HepG2 (cell line): ENCODE results near the gene SERTM1.

Experiments
- CHD4 ChIP-seq: fragments of 200-600 bp; sonication (generic); IDR thresholded peaks from 2 replicates; pipeline ENCODE4 v1.7.0; 2017; ENCODE audit warnings: mild to moderate bottlenecking, low read length, borderline replicate concordance
- EZH2 ChIP-seq: conservative IDR thresholded peaks from 2 replicates; pipeline ENCODE4 v1.6.1; 2012; ENCODE audit warnings: mild to moderate bottlenecking, low read depth, low read length, moderate library complexity
- HDAC1 ChIP-seq: sonication (generic); formaldehyde crosslinking; IDR thresholded peaks from 2 replicates; pipeline ENCODE4 v1.5.1; 2020; ENCODE audit warnings: mild to moderate bottlenecking, missing genetic modification reagents
- IRF2 ChIP-seq: IDR thresholded peaks from 2 replicates; pipeline ENCODE4 v1.6.1; 2018; ENCODE audit warnings: missing genetic modification reagents, missing compliant biosample characterization
- MAFG ChIP-seq: sonication (generic); formaldehyde crosslinking; IDR thresholded peaks from 2 replicates; pipeline ENCODE4 v1.5.1; 2020; ENCODE audit warnings: mild to moderate bottlenecking, missing genetic modification reagents
- NR1H2 ChIP-seq: sonication (generic); formaldehyde crosslinking; IDR thresholded peaks from 2 replicates; pipeline ENCODE4 v1.8.1; 2022; ENCODE audit warnings: low read depth, missing genetic modification reagents, borderline replicate concordance
- POLR2A ChIP-seq, 2 experiments: IDR thresholded peaks; 2 replicates each; pipeline ENCODE4 v1.6.1; 2011; ENCODE audit warnings: low read depth in 2 of 2, low read length in 2 of 2, mild to moderate bottlenecking in 1 of 2, moderate library complexity in 1 of 2; ENCODE audit not compliant: insufficient read depth in 1 of 2
- SIN3B ChIP-seq: fragments of 150-350 bp; IDR thresholded peaks from 2 replicates; pipeline ENCODE4 v1.6.1; 2014; ENCODE audit warnings: low read length
- ZNF274 ChIP-seq: sonication (generic); formaldehyde crosslinking; IDR thresholded peaks from 2 replicates; pipeline ENCODE4 v1.5.1; 2020; ENCODE audit warnings: mild to moderate bottlenecking, missing genetic modification reagents
- TF ChIP-seq, protein P1 (sequence below): sonication (generic); formaldehyde crosslinking; conservative IDR thresholded peaks from 2 replicates; pipeline ENCODE4 v1.4.0; 2020; ENCODE audit warnings: missing genetic modification reagents
- TF ChIP-seq, protein P2 (sequence below), 2 experiments: IDR thresholded peaks; 2 replicates each; pipeline ENCODE4 v1.6.1; 2011 to 2012; ENCODE audit warnings: low read length in 2 of 2, borderline replicate concordance in 1 of 2, low read depth in 1 of 2, mild to moderate bottlenecking in 1 of 2, moderate library complexity in 1 of 2
- TF ChIP-seq, protein P3 (sequence below): sonication (generic); formaldehyde crosslinking; IDR thresholded peaks from 2 replicates; pipeline ENCODE4 v1.5.0; 2020; ENCODE audit warnings: mild to moderate bottlenecking, missing genetic modification reagents, moderate library complexity
- TF ChIP-seq, protein P4 (sequence below): sonication (generic); formaldehyde crosslinking; IDR thresholded peaks from 2 replicates; pipeline ENCODE4 v1.8.1; 2023; ENCODE audit warnings: missing genetic modification reagents, mild to moderate bottlenecking, borderline replicate concordance
- TF ChIP-seq, protein P5 (sequence below): sonication (generic); formaldehyde crosslinking; IDR thresholded peaks from 2 replicates; pipeline ENCODE4 v1.4.0; 2020; ENCODE audit warnings: missing genetic modification reagents

DNA sequence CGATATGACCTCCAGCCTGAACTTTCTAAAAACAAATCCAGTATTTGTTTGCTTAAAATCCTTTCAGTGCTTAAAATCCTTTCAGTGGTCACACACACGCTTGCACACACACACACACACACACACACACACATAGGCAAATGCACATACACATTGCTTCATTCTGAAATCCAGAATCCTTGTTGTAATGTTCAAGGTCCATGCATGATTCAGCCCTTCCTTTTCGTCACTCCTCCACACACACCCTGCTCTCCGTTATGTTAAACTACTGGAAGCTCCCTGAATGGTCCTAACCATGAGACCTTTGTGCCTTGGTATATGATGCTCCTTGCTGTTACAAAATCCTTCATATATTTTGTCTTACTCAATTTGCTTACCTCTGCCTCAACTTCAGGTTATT, 44.9 kb downstream of the SERTM1 start:
- no peak for TF ChIP-seq ZNF274
- no peak for TF ChIP-seq MAFG (CRISPR knock-in tag)
- TF ChIP-seq, protein P1, sequence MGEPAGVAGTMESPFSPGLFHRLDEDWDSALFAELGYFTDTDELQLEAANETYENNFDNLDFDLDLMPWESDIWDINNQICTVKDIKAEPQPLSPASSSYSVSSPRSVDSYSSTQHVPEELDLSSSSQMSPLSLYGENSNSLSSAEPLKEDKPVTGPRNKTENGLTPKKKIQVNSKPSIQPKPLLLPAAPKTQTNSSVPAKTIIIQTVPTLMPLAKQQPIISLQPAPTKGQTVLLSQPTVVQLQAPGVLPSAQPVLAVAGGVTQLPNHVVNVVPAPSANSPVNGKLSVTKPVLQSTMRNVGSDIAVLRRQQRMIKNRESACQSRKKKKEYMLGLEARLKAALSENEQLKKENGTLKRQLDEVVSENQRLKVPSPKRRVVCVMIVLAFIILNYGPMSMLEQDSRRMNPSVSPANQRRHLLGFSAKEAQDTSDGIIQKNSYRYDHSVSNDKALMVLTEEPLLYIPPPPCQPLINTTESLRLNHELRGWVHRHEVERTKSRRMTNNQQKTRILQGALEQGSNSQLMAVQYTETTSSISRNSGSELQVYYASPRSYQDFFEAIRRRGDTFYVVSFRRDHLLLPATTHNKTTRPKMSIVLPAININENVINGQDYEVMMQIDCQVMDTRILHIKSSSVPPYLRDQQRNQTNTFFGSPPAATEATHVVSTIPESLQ = no peak
- TF ChIP-seq POLR2A (IDR thresholded peaks at IDR 0.05; ENCODE audit: insufficient read depth in 1 of 2, low read depth in 2 of 2, low read length in 2 of 2) = no peak
- TF ChIP-seq CHD4 = no peak
- TF ChIP-seq, protein P2, sequence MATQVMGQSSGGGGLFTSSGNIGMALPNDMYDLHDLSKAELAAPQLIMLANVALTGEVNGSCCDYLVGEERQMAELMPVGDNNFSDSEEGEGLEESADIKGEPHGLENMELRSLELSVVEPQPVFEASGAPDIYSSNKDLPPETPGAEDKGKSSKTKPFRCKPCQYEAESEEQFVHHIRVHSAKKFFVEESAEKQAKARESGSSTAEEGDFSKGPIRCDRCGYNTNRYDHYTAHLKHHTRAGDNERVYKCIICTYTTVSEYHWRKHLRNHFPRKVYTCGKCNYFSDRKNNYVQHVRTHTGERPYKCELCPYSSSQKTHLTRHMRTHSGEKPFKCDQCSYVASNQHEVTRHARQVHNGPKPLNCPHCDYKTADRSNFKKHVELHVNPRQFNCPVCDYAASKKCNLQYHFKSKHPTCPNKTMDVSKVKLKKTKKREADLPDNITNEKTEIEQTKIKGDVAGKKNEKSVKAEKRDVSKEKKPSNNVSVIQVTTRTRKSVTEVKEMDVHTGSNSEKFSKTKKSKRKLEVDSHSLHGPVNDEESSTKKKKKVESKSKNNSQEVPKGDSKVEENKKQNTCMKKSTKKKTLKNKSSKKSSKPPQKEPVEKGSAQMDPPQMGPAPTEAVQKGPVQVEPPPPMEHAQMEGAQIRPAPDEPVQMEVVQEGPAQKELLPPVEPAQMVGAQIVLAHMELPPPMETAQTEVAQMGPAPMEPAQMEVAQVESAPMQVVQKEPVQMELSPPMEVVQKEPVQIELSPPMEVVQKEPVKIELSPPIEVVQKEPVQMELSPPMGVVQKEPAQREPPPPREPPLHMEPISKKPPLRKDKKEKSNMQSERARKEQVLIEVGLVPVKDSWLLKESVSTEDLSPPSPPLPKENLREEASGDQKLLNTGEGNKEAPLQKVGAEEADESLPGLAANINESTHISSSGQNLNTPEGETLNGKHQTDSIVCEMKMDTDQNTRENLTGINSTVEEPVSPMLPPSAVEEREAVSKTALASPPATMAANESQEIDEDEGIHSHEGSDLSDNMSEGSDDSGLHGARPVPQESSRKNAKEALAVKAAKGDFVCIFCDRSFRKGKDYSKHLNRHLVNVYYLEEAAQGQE (IDR thresholded peaks at IDR 0.05; ENCODE audit: borderline replicate concordance in 1 of 2, low read depth in 1 of 2, low read length in 2 of 2) = no peak
- no peak for TF ChIP-seq HDAC1 (CRISPR knock-in tag)
- TF ChIP-seq SIN3B = no peak
- TF ChIP-seq, protein P3, sequence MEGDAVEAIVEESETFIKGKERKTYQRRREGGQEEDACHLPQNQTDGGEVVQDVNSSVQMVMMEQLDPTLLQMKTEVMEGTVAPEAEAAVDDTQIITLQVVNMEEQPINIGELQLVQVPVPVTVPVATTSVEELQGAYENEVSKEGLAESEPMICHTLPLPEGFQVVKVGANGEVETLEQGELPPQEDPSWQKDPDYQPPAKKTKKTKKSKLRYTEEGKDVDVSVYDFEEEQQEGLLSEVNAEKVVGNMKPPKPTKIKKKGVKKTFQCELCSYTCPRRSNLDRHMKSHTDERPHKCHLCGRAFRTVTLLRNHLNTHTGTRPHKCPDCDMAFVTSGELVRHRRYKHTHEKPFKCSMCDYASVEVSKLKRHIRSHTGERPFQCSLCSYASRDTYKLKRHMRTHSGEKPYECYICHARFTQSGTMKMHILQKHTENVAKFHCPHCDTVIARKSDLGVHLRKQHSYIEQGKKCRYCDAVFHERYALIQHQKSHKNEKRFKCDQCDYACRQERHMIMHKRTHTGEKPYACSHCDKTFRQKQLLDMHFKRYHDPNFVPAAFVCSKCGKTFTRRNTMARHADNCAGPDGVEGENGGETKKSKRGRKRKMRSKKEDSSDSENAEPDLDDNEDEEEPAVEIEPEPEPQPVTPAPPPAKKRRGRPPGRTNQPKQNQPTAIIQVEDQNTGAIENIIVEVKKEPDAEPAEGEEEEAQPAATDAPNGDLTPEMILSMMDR = no peak
- no peak for TF ChIP-seq EZH2
- no peak for TF ChIP-seq IRF2 (CRISPR knock-in tag)
- TF ChIP-seq, protein P4, sequence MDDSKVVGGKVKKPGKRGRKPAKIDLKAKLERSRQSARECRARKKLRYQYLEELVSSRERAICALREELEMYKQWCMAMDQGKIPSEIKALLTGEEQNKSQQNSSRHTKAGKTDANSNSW = no peak
- TF ChIP-seq, protein P5, sequence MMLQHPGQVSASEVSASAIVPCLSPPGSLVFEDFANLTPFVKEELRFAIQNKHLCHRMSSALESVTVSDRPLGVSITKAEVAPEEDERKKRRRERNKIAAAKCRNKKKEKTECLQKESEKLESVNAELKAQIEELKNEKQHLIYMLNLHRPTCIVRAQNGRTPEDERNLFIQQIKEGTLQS (CRISPR knock-in tag) = no peak
- TF ChIP-seq NR1H2 (CRISPR knock-in tag) = no peak
